GM18507 (cell line): ENCODE data around the gene MTHFD1L.
"Not testable (repeated sequence)": the region's sequence is repeated elsewhere in the genome, so short reads cannot be mapped to it uniquely, and the experiment has no call there.

Experiments
- DNase-seq: peaks from one replicate; pipeline ENCODE4 v3.0.0; 2011; ENCODE audit warnings: low read depth; ENCODE audit not compliant: insufficient read length; ENCODE audit errors: extremely low spot score
- FAIRE-seq: peaks from 2 replicates; lab custom pipeline; 2011; peaks lifted over from hg19 to GRCh38; lab: Jason Lieb, UNC

Gene MTHFD1L

GRCh38 chr6:151025076-151025475, 159.6 kb downstream of the MTHFD1L start:
- FAIRE-seq (no peak), DNase-seq (no peak)

- no peak for FAIRE-seq
These were observed 160.7 kb downstream of the MTHFD1L start for GRCh38 chr6:151026041-151026663.

GRCh38 chr6:151027295-151027747, 161.8 kb downstream of the MTHFD1L start:
- FAIRE-seq (no peak), DNase-seq (no peak)

More at GRCh38 chr6:151026041-151026663, 160.7 kb downstream of the MTHFD1L start:
- no peak for DNase-seq

- DNase-seq (no peak), FAIRE-seq (peak; percentile 12)
These were observed 162.7 kb downstream of the MTHFD1L start for GRCh38 chr6:151027936-151028838.

GRCh38 chr6:151029970-151030369, 164.5 kb downstream of the MTHFD1L start:
- FAIRE-seq (no peak), DNase-seq (no peak)

GRCh38 chr6:151032034-151032433, 166.5 kb downstream of the MTHFD1L start:
- no peak for DNase-seq
- FAIRE-seq: no peak

- no peak for FAIRE-seq
- DNase-seq: no peak
These were observed 169.6 kb downstream of the MTHFD1L start for GRCh38 chr6:151034825-151035781.

- DNase-seq, FAIRE-seq: not testable (repeated sequence)
These were observed 170.8 kb downstream of the MTHFD1L start for GRCh38 chr6:151036211-151036721.

GRCh38 chr6:151036869-151037680, 171.6 kb downstream of the MTHFD1L start:
- no peak for FAIRE-seq
- no peak for DNase-seq

- FAIRE-seq (no peak), DNase-seq (no peak)
These were observed 173.1 kb downstream of the MTHFD1L start for GRCh38 chr6:151038616-151039015.

- not testable (repeated sequence) for FAIRE-seq, DNase-seq
These were observed 175.5 kb downstream of the MTHFD1L start for GRCh38 chr6:151040888-151041521.

GRCh38 chr6:151041686-151042085, 176.2 kb downstream of the MTHFD1L start:
- DNase-seq (no peak), FAIRE-seq (no peak)

- FAIRE-seq, DNase-seq: not testable (repeated sequence)
These were observed 177.4 kb downstream of the MTHFD1L start for GRCh38 chr6:151042911-151043330.

GRCh38 chr6:151043944-151044343, 178.4 kb downstream of the MTHFD1L start:
- FAIRE-seq: no peak
- no peak for DNase-seq

GRCh38 chr6:151044465-151045441, 179.3 kb downstream of the MTHFD1L start:
- DNase-seq (no peak), FAIRE-seq (no peak)

GRCh38 chr6:151045511-151046222, 180.2 kb downstream of the MTHFD1L start:
- FAIRE-seq, DNase-seq: not testable (repeated sequence)
